Kidney tubule cell (primary cell): Measurements from ENCODE around the gene KLRG1.

Experiments
- DNase-seq: peaks from one replicate; pipeline ENCODE4 v3.0.0-alpha.2; 2018; ENCODE audit warnings: low spot score

KLRG1 gene

DNA sequence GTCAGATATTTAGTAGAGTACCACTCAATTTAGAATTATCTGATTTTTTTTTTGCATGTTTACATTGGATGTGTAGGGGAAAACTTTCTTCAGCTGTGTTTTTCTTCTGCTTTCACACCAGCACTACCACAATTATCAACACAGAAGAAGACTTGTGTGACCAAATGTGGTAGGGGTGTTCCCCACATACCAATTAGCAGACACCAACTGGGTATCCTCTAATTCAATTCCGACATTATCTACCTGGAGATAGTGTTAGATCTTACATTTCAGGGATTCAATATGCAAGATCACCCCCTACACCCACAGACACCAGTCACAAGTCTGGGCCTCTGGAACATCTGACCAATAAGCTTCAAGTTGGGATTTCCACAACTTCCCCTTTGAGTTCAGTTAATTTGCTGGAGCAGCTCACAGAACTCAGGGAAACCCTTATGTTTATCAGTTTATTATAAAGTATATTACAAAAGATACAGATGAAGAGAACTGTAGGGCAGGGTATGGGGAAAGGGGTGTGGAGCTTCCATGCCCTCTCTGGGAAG lies 4.1 kb upstream of the KLRG1 start:
- no peak for DNase-seq

DNA sequence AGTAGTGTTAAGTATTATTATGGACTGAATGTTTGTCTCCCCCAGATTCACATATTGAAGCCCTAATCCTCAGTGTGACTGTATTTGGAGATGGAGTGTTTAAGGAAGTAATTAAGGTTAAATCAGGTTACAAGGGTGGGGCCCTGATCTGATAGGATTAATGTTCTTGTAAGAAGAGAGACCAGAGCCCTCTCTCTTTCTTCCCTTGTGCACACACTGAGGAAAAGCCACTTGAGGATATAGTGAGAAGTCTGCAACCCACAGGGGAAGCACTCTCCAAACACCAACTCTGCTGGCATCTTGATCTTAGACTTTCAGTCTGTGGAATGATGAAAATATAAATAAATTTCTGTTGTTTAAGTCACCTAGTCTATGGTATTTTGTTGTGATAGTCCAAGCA lies 2.2 kb upstream of the KLRG1 start:
- DNase-seq: no peak

DNA sequence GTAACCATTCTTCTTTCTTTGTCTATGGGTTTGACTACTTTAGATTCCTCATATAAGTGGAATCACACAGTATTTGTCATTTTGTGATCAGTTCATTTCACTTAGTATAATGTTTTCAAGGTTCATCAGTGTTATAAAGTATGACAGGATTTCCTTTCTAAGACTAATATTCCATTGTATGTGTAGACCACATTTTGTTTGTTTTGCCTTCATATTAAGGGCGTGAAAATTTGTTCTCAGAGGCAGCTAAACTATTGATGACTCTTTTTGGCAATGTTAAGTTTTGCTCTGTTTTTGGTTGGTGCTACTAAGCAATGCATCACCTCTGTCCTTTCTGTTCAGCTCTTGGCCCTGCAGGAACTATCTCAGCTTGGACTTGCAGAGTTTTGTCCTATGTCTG lies 1.7 kb upstream of the KLRG1 start:
- no peak for DNase-seq

DNA sequence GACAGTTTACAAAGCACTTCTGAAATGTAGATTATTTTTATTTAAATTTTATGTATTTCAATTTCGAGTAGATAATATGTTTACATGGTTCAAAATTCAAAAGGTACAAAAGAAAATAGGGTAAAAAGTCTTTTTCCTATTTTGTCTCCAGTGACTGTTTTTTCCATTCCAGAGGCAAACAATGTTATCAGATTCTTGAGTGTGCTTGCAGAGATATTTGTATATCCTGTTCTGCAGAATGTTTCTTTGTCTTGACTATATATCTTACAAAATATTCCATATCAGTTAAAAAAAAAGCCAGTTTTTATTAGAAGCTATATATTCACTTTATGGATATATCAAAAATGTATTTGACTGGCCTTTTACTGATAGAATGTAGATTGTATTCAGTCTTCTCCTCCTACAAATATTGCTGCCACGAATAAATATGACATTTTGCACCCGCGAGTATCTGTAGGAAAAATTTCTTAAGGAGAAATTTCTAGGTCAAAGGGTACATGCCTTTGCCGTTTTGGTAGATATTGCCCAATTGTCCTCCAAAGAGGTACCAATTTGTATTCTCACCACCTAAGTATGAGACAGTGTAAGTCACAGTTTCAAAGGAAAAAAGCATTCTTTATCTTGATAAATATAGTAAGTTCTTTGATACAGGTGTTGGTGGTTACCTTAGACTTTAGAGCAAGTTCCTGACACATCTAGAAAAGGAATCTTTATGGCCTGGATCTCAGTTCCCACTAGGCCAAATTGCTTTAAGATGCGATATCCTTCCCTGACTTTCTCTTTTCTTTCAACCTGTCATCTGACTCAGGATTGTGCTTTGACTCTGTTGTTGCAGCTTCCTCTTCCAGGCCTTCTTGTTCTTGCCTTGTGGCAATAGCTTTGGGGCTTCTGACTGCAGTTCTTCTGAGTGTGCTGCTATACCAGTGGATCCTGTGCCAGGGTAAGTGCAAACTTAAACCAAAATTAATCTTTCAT lies 2.3 kb downstream of the KLRG1 start:
- DNase-seq: no peak

DNA sequence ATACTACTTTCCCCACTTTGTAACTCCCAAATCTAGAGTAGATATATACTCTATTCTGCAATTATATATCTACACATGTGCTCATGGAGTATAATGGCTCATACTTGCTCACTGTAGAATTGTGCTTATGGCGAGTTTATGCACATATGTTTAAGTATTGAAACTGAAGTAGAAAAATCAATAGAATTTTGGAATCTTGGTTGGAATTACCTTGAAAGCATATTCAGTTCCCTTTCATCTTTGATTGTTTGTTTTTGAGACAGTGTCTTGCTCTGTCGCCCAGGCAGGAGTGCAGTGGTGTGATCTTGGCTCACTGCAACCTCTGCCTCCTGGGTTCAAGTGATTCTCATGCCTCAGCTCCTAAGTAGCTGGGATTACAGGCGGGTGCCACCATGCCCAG lies 4.5 kb downstream of the KLRG1 start:
- no peak for DNase-seq

DNA sequence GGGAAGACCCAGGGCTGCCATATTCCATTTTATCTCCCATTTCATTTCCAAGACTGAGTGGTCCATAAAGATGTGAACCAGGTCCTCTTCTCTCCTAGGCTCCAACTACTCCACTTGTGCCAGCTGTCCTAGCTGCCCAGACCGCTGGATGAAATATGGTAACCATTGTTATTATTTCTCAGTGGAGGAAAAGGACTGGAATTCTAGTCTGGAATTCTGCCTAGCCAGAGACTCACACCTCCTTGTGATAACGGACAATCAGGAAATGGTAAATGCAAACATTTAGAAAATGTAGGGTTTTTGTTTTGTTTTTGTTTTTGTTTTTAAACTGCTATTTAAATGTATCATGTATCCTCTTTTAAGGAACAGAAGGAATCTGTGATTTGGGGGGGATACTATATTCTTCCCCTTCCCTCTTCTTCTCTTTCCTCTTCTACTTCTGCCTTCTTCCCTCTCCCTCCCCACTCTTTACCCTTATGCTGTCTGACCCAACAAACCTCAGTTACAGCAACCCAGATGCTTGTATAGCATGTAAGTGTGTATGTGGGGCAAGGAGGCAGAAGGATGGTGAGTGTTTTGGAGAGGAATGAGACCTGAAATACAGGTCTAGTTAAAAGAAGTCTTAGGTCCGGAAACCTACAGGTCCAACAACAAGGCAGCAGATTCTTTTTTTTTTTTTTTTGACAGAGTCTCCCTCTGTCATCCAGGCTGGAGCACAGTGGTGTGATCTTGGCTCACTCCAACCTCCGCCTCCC lies 5.9 kb downstream of the KLRG1 start:
- DNase-seq: no peak

DNA sequence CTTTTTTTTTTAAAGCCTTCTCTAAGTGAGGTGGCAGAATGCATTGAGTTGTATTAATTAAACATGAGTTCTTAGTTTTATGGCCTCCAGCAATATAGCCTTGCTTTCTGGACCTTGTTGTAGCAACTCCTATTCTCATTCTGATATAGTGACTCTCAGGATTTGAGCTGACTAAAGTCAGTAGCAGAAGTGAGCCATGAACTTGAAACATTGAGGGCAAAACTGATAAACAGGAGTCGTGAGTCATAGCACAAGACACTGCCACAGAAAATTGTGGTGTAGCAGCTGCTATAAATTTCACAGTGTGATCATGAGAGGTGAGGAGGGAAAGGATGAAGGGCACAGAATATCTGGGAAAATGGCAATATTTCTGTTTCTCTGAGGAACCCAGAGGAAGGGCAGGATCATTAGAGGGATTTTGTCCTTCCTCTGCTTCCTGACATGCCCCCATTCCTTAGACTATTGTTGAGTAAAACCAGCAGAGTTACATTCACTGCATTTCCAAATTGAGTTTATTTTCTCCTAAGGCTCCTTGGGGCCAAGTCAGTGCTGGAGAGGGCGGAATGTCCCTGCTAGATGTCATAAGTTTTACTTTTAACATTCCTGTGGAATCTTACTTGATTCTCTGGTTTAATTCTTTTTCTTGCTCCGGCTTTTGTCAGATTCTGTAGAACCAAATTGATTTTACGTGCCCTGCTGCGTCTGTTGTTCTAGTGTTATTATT lies 7.5 kb downstream of the KLRG1 start:
- DNase-seq: peak; percentile 31

DNA sequence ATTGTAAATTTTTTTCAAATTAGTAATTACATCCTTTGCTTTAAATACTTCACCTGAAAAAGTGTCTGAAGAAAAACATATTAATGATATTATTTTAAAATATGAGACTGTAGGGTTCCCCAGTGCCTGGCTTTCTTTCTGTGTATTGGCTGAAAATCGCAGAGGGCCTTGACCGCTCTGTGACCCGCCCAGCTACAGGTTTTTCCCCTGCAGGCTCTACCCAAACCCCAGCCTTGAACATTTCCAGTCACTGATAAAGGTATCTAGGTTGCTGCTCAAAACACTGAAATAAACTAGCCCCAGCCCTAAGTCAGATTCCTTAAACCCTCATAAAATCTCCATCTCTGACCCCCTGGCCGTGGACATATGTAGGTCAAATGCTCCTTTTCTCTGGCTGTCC lies 11.9 kb downstream of the KLRG1 start:
- DNase-seq: no peak

DNA sequence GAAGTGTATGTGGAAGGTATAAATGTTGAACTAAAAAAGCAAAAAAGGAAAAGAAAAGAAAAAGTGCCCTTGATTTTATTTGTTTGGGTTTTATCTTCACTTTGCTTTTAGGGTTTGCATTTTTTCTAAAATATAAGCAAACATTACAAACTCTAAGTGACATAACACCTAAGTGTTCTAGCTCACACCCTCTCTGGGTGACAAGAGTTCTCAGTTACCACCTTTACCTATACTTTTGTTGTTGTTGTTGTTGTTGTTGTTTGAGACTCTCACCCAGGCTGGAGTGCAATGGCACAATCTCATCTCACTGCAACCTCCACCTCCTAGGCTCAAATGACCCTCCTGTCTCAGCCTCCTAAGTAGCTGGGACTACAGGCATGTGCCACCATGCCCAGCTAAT lies 13.0 kb downstream of the KLRG1 start:
- no peak for DNase-seq

DNA sequence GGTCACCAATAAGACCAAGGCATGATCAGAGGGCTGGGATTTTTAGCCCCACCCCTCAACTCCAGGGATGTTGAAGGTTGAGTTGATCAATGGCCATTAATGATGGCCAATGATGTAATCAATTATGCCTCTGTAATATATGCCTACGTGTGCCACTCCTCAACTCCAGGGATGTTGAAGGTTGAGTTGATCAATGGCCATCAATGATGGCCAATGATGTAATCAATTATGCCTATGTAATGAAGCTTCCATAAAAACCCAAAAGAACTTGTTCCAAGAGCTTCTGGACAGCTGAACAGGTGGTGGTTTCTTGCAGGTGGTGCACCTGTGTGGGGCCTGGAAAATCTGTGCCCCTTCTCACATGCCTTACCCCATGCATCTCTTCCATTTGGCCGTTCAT lies 33.2 kb downstream of the KLRG1 start:
- DNase-seq: no peak

DNA sequence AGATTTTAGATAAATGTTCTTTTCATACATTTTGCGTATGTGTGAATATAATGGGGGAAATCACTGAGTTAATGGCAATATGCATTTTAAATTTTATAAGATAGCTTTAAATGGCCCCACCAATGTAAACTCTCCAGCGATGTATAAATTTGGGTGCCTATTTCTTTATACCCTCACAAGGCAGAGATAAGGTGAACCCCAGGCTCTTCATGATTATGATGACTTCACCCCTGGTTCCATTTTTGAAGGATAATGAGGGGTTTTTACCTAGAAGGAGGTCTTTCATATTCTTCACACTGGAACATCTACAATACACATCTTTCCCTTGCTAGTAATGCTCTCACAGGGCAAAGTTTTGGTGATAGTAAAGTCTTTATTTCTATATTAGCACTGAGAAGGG lies 35.2 kb downstream of the KLRG1 start:
- no peak for DNase-seq

DNA sequence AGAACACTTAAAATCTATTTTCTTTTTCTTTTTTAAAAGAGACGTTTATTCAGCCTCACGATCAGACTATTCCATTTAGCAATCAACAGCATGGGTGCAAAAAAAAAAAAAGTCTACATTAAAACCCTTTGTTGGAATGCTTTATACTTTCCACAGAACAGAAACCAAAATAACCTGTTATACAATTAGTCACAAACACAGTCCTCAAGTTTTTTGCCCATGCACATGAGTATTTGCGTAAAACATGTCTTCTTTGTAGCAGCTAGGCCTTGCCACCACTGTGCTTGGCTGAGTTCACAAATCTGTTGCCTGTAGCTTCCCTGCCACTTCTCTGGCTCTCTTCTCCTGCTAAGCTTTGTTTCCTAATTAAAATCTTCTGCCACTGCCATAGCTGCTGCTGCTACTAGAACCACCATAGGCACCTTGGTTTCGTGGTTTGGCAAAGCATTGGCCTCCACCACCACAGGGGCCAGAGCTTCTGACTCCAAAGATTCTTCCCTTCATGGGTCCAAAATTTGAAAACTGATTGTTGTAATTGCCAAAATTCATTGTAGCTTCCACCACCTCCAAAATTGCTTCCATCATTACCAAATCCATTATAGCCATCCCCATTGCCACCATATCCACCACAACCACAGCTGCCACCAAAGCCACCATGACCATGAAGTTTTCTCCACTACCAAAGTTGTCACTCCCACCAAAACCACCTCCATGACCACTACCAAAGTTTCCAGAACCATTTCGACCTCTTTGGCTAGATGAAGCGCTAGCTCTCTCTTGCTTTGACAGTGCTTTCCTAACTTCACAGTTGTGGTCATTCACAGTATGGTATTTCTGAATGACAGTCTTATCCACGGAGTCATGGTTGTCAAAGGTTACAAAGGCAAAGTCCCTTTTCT lies 38.1 kb downstream of the KLRG1 start:
- DNase-seq: no peak

DNA sequence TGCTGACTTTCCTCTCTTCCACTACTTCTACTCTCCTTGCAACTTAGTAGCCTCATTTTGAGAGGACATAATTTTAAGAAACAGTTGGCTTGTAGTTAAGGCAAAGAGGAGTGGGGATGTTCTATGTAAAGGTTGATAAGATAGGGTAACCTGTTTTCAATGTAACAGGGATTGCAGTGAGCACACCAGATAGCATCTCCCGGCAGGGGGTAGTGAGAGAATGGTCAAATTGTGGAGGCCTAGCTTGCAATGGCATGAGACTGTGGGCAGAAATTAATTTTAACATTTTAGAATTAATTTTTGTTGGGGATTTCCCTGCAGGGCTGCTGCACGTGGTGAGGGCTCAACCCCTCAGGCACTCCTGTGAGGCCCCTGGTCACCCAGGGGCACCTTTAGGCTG lies 41.4 kb downstream of the KLRG1 start:
- DNase-seq: no peak

DNA sequence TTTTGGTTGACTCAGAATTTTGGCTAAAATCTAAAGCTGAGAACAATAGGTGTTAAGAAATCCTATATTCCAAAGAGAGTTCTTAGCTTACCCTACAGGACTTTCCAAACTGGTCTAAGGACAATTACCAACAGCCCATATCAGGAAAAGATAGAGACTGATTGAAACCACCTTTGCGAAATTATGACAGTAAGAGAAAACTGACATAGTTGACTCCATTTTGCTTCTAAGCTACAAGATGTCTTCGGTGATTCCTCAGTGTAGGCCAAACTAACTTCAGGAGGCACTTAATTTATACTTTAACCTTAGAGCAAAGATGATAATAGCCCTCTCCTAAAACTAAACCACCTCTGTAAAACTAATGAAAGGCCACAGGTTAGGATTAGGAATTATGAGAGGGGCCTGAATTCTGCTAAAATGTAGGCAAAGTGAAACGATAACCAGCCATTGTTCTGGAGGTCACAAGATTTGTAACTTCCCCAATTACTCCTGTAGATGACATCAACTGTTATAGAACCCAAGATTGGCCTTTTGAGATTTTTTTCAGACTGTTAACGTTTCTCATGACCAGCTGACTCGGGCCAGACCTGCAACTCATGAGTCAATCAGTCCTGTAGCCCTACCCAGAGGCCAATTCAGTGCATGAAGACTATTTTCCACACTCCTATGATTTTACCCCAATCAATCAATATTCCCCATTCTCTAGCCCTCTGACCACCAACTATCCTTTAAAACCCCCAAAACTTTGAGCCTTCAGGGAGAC lies 43.0 kb downstream of the KLRG1 start:
- DNase-seq: no peak

DNA sequence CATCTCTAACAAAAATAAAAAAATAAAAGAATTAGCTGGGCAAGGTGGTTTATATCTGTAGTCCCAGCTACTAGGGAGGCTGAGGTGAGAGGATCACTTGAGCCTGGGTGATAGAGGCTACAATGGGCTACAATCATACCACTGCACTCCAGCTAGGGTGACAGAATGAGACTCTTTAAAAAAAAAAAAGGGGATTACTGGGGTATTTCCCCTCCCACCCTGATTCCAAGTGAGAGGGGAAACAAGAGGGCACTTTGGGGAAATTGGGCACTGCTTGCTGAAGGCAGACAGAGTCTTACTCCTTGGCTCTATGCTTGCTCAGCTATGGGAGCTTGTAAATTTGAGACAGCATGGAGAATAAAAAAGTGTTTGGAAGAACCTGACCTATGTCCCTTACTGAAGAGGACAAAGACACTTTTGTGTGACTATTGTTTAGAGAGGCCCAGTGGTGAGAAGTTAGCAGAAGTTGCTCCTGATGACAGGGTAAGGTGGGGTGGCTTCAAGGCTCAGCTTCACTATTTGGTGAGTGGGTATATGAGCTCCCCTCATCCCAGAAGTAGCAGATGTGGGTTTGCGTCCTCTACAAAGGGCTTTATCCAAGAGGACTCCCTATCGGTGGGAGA lies 44.0 kb downstream of the KLRG1 start:
- no peak for DNase-seq

DNA sequence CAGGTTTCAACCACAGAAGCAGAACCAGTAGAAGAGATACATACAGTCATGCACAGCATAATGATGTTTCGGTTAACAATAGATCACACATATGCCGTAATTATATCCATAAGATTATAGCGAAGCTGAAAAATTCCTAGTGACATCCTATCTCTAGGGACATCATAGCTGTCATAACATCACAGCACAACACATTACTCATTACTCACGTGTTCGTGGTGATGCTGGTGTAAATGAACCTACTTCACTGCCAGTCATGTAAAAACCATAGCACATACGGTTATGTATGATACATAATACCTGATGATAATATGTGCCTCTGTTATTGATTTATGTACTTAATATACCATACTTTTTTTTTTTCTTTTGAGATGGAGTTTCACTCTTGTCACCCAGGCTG lies 44.7 kb downstream of the KLRG1 start:
- DNase-seq: no peak

DNA sequence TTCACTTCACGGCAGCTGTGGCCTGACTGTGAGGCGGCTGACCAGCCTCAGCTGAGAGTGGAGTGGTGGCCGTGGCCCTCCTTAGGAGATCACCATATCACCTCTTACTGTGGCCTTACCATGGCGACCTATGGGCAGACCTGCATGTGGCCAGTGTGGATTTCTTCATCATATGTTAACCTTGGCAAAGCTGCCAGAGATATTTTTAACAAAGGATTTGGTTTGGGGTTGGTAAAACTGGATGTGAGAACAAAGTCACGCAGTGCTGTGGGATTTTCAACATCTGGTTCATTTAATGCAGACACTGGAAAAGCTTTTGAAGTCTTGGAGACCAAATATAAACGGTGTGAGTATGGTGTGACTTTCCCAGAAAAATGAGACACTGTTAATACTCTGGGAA lies 46.9 kb downstream of the KLRG1 start:
- no peak for DNase-seq

DNA sequence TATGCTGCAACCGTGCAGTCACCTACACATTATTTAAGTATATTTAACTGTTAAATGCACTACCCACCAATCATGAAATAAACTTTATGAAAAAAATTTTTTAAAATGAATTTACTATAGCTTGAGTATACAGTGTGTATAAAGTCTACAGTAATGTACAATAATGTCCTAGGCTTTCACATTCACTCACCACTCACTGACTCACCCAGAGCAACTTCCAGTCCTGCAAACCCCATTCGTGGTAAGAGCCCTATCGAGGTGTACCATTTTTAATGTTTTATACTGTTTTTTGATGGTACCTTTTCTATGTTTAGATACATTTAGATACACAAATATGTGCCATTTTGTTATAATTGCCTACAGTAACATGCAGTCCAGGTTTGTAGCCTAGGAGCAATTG lies 48.1 kb downstream of the KLRG1 start:
- DNase-seq: no peak

DNA sequence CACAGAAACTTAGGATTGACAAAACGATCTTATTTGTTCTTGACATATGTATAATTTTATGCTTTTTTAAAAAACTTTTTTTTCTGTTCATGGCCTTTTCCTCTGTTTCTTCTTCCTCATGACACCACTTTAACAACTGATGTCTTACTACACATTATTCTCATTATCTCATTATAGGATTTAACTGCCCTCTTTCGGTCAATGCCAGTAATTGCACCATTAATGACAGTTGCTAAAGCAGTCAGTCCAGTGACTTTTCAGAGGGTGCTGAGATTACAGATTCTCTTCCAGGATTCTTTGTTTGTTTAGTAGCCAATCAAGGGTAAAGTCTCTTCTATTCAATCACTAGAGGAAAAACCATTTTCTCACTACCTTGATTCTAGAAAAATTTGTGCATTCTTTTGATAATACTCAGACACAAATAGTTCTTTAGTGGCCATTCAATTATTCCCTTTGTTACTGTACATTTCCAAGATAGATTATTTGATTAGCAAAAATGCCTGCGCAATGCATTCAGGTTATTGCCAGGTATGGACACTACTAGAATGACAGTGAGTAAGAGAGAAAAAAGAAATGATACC lies 50.1 kb downstream of the KLRG1 start:
- peak; percentile 59 for DNase-seq
